A673 (cell line): ENCODE measurements around the gene FKBP4.

Source experiments
- EZH2 ChIP-seq: fragments of 200-600 bp; sonication (generic); IDR thresholded peaks from 2 replicates; pipeline ENCODE4 v1.6.1; 2017; ENCODE audit warnings: borderline replicate concordance, low read depth, mild to moderate bottlenecking, mixed read lengths, antibody characterized with exemption, low read length; ENCODE audit not compliant: poor library complexity, severe bottlenecking
- TF ChIP-seq, protein P1 (sequence below): fragments of 300-800, 200-600 bp; sonication (generic); conservative IDR thresholded peaks from 2 replicates; pipeline ENCODE4 v1.5.1; 2017; ENCODE audit warnings: low read depth, mild to moderate bottlenecking, antibody characterized with exemption, low read length, moderate library complexity, mixed read lengths

DNA sequence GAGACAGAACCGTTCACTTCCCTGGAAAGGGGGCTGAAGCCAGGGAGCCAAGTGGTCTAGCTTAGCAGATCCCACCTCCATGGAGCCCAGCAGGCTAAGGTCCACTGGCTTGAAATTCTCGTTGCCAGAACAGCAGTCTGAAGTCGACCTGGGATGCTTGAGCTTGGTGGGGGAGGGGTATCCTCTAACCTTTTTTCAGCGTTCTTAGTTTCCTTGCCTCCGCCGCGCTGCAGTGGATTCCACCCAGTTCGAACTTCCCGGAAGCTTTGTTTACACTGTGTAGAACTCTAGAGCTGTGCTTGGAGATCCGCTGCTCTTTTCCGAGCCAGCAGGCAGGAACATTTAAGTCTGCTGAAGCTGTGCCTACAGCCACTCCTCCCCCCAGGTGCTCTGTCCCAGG, 45.2 kb upstream of the FKBP4 start:
- TF ChIP-seq, protein P1, sequence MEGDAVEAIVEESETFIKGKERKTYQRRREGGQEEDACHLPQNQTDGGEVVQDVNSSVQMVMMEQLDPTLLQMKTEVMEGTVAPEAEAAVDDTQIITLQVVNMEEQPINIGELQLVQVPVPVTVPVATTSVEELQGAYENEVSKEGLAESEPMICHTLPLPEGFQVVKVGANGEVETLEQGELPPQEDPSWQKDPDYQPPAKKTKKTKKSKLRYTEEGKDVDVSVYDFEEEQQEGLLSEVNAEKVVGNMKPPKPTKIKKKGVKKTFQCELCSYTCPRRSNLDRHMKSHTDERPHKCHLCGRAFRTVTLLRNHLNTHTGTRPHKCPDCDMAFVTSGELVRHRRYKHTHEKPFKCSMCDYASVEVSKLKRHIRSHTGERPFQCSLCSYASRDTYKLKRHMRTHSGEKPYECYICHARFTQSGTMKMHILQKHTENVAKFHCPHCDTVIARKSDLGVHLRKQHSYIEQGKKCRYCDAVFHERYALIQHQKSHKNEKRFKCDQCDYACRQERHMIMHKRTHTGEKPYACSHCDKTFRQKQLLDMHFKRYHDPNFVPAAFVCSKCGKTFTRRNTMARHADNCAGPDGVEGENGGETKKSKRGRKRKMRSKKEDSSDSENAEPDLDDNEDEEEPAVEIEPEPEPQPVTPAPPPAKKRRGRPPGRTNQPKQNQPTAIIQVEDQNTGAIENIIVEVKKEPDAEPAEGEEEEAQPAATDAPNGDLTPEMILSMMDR: no peak
- no peak for TF ChIP-seq EZH2
